Inflammatory macrophage treated with lipopolysaccharide for 4 hours (primary cell): Measurements from ENCODE around the gene ARHGEF39.
A peak's percentile ranks its signal among the peaks of the same experiment; 100 is the strongest.

Experiments
- DNase-seq: peaks from one replicate; pipeline ENCODE4 v3.0.0-alpha.2; 2020

Gene ARHGEF39

DNA sequence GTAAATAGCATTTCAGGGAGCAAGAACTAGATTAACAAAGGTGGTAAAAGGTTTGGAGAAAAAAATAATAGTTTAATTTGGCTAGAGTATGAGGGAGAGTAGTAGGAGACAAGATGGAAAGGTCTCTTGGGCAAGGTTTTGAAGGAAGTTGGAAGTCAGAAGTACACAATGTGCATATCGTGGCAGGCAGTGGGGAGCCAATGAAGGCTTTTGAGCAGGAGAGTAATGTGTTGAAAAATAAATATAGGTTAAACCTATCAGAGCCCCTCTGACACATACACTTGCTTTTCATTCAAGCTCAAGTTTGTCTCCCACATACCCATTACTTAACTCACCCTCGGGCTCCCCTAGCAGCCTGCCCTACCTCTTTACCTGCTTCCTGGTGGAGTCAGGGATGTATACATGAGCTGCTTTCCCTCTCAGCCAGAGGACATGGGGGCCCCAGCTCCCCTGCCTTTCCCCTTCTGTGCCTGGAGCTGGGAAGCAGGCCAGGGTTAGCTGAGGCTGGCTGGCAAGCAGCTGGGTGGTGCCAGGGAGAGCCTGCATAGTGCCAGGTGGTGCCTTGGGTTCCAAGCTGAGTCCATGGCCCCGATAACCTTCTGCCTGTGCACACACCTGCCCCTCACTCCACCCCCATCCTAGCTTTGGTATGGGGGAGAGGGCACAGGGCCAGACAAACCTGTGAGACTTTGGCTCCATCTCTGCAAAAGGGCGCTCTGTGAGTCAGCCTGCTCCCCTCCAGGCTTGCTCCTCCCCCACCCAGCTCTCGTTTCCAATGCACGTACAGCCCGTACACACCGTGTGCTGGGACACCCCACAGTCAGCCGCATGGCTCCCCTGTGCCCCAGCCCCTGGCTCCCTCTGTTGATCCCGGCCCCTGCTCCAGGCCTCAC, 8.4 kb upstream of the ARHGEF39 start, which contains the start of gene CA9:
TSS of gene CA9 (plus strand) at position 797 of the 893 bp plus-strand sequence. CDS start at position 829, 32 bp downstream.
- DNase-seq, result no peak

GRCh38 chr9:35669331-35670145, 4.5 kb upstream of the ARHGEF39 start:
- DNase-seq, result no peak

- no peak for DNase-seq
Measured at GRCh38 chr9:35667939-35668338, 2.9 kb upstream of the ARHGEF39 start.

DNA sequence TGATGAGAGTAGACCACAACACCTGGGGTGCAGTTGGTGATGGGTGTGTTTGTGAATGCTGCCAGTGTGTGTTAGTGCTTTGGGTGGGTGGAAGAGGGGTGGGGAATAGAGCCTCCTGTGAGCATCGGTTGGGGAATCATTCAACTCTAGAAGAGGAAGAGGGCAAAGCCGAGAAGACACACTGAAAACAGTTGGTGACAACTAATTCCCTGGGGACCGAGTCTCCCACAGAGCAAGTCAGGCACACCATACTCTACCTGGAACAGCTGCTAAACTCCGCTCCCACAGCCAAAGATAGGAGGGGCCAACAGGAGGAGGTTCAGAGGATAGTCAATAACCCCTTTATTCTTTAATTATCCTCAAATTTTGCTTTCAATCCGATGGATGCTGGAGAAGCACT, 1.6 kb upstream of the ARHGEF39 start:
- DNase-seq, result no peak

DNA sequence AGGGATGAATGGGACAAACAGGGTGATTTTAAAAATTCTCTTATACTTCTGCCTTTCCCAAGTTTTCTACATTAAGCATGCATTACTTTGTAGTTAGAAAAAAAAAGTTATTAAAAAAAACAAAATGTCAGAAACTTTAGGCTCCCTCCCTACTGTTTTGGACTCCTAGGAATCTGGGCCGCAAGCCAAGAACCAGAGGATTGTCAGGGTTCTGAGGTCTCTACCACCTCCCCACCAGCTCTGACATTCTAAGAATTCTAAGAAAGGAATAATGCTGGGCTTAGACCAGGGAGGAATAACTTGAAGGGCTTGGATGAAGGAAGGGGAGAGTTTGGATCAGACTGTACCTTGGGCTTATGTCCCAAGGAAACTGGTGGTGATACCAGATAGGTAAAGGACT, 1.1 kb upstream of the ARHGEF39 start:
- DNase-seq, result no peak

DNA sequence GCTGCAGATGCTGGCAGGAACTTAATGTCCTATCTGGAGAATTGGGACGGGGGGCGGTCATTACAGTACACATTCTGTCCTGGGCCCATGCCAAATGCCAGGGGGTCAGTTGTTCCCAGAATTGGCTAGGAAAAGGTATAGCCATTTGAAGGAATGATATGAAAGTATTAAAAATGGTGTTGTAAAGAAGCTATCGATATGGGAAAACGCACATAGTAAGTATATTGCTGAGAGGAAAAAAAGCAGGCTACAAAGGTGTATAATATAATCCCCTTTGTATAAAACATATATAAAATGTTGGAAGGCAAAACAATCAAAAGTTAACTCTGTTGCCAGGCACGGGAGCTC, 450 bp upstream of the ARHGEF39 start:
- DNase-seq, result no peak

GRCh38 chr9:35662437-35662836, 2.6 kb downstream of the ARHGEF39 start:
- no peak for DNase-seq

DNA sequence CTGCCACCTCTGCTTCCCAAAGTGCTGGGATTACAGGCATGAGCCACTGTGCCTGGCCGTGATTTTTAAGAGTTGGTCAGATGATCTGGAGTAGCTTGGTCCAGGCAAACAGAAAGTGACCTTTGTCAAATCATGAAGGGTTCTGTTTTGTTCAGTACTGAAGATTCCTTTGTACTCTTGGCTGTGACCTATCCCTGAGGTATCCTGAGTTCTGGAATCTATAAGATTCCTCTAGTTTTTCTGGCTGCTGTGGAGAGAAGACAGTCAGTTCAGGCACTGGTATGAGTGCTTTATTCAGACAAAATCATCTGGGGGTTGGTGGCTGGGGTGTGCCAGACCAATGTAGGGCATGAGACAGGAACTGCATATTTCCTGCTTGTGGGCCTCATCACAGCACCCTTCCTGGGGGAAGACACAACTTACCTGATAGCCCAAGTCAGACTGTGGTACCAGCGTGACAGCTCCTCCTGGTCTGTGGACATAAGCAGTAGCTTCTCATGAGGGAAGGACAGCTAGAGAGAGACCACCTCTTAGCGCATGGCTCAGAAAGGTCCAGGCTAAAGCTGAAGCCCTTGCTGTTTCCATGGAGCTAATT, 3.1 kb downstream of the ARHGEF39 start:
- DNase-seq, result no peak

DNA sequence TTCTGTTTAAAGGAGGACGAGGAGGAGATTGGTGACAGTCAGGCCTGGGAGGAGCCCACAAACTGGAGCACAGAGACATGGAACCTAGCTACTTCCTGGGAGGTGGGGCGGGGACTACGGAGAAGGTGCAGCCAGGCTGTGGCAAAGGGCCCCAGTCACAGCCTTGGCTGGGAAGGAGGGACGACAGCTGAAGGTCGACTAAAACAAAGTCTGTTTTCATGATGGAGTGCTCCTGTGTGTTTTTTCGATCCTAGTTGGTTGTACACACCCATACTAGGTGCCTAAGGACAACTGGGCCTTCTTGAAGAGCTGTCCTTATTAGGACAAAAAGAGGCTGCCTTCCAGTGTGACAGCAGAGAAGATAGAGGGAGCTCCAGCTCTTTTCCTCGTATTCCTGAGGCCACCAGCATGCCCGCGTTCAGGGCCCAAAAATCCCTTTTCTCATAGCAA, 4.0 kb downstream of the ARHGEF39 start:
- no peak for DNase-seq

GRCh38 chr9:35659340-35659739, 5.7 kb downstream of the ARHGEF39 start:
- no peak for DNase-seq

DNA sequence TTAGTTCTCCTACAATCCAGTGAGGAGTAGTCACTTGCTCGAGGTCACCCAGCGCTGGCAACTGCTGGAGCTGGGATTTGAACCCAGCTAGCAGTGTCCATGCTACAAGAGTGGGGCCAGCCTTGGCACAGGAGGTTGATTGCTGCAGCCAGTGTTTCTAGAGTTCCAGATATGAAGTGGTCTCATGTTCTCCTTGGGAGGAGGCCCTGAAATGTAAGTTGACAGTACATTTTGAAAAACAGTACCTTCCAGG, 6.1 kb downstream of the ARHGEF39 start:
- DNase-seq, result peak; percentile 32

- peak; percentile 91 for DNase-seq
Measured at GRCh38 chr9:35658137-35658967, 6.6 kb downstream of the ARHGEF39 start, which contains the start of gene CCDC107. Gene CCDC107 (plus strand): TSS chr9:35658292. CDS start chr9:35658380, 88 bp downstream.

GRCh38 chr9:35657546-35658136, 7.4 kb downstream of the ARHGEF39 start, which contains the start of gene RMRP:
Gene RMRP (minus strand): TSS chr9:35658019.
- peak; percentile 100 for DNase-seq

DNA sequence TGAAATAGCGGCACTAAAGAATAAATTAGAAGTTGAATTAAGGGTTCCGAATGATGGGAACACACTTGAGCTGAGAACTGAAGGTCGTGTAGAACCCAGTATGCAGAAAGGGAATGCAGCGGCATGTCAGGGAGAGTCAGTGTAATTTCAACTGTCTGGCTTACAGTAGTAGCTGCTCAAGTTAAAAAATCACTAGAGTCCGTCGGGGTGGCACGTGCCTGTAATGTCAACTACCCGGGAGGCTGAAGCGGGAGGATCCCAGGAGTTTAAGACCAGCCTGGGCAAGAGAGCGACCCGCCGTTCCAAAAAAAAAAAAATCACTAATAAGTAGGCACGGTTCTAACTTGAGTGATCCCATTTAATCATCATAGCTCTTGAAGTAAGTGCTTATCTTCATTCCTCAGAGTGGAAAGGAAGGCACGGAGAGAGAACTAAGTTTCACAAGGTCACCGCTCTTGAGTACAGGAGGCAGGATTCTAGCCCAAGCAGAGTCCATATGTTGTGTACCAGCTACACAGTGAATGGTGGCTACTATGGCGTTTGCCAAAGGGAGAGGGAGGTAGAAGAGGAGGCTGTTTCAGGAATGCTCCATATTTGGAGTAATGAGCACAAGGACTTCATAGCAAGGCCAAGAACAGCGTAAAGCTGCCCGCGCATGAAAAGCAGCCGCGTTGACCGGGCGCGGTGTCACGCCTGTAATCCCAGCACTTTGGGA, 8.0 kb downstream of the ARHGEF39 start:
- DNase-seq, result no peak

DNA sequence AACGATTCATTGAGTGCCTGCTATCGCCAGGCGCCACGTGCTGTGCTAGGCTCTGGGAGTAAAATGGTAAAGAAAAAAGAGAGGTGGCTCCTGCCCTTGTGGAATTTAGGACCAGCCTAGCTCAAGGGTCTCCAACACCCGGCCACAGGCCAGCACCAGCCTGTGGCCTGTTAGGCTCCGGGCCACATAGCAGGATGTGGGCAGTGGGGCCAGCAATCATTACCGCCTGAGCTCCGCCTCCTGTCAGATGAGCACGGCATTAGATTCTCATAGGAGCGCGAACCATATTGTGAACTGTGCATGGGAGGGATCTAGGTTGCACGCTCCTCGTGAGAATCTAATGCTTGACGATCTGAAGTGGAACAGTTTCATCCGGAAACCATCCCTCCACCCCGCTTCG, 8.6 kb downstream of the ARHGEF39 start:
- no peak for DNase-seq

GRCh38 chr9:35653611-35654010, 11.4 kb downstream of the ARHGEF39 start:
- no peak for DNase-seq

- DNase-seq, result no peak
Measured at GRCh38 chr9:35652829-35653209, 12.2 kb downstream of the ARHGEF39 start.

DNA sequence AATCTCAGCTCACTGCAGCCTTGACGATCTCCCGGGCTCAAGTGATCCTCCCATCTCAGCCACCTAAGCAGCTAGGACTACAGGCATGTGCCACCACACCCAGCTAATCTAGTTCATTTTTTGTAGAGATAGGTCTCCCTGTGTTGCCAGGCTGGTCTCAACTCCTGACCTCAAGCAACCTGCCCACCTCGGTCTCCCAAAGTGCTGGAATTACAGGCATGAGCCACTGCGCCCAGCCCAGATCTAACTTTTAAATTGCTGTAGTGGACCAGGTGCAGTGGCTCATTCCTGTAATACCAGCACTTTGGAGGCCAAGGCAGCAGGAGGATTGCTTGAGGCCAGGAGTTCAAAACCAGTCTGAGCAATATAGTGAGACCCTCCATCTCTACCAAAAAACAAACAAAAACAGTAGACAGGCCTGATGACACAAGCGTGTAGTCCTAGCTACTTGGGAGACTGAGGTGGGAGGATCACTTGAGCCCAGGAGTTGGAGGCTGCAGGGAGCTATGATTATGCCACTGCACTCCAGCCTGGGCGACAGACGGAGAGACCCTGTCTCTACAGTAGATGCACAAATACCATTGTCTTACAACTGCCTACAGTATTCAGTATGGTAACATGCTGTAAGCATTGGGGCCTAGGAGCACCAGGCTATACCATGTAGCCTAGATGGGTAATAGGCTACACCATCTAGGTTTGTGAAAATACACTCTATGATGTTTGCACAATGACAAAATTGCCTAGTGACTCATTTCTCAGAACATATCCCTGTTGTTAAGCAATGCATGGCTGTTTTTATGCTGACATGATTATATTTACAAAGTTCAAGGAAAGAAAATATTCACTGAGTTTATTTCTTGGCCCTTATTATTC, 12.8 kb downstream of the ARHGEF39 start:
- DNase-seq, result peak; percentile 87

- DNase-seq, result no peak
Measured at GRCh38 chr9:35650341-35651158, 14.4 kb downstream of the ARHGEF39 start, which contains the start of gene SIT1. Gene SIT1 (minus strand): TSS chr9:35650931. CDS start chr9:35650853, 78 bp downstream.
